ENCODE results near the gene RIF1.

GRCh38 chr2:151388011-151388410, 21.7 kb upstream of the RIF1 start:
- no peak for TF ChIP-seq TEAD4 (IDR thresholded peaks at IDR 0.05; ENCODE audit: low read length)
- no peak for TF ChIP-seq TEAD4 (CRISPR knock-in tag; IDR thresholded peaks at IDR 0.05; ENCODE audit: borderline replicate concordance)
- TF ChIP-seq EZH2 (IDR thresholded peaks at IDR 0.05; ENCODE audit: borderline replicate concordance, low read depth, low read length) = no peak
- TF ChIP-seq CTCF (IDR thresholded peaks at IDR 0.05 in 2 of 3, conservative IDR thresholded peaks at IDR 0.05 in 1 of 3; ENCODE audit: insufficient read depth in 2 of 3, low read depth in 1 of 3, low read length in 3 of 3) = no peak
- no peak for TF ChIP-seq FOXP4 (CRISPR knock-in tag; IDR thresholded peaks at IDR 0.05; ENCODE audit: borderline replicate concordance)
- no peak for TF ChIP-seq THAP12 (CRISPR knock-in tag; IDR thresholded peaks at IDR 0.05)
- no peak for TF ChIP-seq ZBTB11 (CRISPR knock-in tag; IDR thresholded peaks at IDR 0.05)
- TF ChIP-seq PKNOX1 (IDR thresholded peaks at IDR 0.05) = no peak

Measured in K562 (cell line).